PFSK-1 (cell line): Measurements from ENCODE around the gene BORCS8.

ENCODE experiments used
- FOXP2 ChIP-seq: optimal IDR thresholded peaks from 2 replicates; pipeline ENCODE3; 2011; ENCODE audit warnings: borderline replicate concordance, control low read depth, inconsistent platforms; ENCODE audit not compliant: insufficient read depth; ENCODE audit errors: extremely low read length, extremely low read depth
- POLR2AphosphoS5 ChIP-seq: IDR thresholded peaks from 2 replicates; pipeline ENCODE4 v1.6.1; 2012; ENCODE audit warnings: low read depth, mild to moderate bottlenecking, control low read depth, low read length, moderate library complexity
- SIN3A ChIP-seq: IDR thresholded peaks from 2 replicates; pipeline ENCODE4 v1.6.1; 2012; ENCODE audit warnings: mild to moderate bottlenecking, low read length, moderate library complexity, borderline replicate concordance; ENCODE audit not compliant: insufficient read depth
- TAF1 ChIP-seq: IDR thresholded peaks from 2 replicates; pipeline ENCODE4 v1.6.1; 2012; ENCODE audit warnings: low read length, control low read depth, borderline replicate concordance; ENCODE audit not compliant: insufficient read depth
- TF ChIP-seq, protein P1 (sequence below), 2 experiments: IDR thresholded peaks; 2 replicates each; pipeline versions ENCODE4 v1.6.1 to v1.8.0; 2011 to 2012; ENCODE audit warnings: low read depth in 2 of 2, low read length in 2 of 2, control low read depth in 1 of 2, inconsistent platforms in 1 of 2, mild to moderate bottlenecking in 1 of 2, moderate library complexity in 1 of 2; ENCODE audit not compliant: insufficient read depth in 1 of 2

BORCS8 gene

DNA sequence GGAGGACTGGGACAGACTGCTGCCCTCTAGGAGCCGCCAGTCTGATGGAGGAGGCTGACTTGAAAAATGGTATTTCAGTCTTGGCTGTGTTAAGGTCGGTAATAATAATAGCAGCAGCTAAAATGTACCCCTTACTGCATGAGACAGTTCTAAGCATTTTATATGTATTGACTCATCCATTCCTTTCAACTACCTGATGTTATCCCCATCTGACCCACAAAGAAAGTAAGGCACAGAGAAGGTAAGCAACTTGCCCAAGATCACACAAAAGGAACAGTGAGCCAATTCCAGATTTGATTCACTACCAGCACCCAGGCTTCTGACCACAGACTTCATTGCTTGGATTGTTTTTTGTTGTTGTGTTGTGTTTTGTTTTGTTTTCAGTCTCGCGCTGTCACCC is 23.8 kb upstream of the BORCS8 start:
- TF ChIP-seq SIN3A (no peak), TAF1 (no peak), POLR2AphosphoS5 (no peak)

DNA sequence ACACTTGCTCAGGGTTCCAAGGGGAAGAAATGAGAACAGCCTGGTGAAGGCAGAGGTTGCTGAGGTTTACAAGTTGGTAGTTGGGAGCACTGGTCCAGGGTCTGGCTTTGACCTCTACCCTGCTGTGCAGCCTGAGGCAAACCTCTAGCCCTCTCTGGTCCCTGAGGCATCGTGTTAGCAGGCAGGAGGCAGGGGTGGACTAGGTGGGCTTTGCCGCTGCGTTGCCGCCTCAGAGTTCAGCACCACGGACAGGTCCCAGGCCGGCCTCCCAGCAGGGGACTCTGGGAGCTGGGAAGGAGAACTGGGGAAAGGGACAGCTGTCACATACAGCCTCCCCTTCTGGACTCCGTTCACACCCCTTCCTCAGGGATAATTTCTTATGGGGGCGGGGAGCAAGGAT is 22.9 kb upstream of the BORCS8 start:
- TF ChIP-seq, protein P1, sequence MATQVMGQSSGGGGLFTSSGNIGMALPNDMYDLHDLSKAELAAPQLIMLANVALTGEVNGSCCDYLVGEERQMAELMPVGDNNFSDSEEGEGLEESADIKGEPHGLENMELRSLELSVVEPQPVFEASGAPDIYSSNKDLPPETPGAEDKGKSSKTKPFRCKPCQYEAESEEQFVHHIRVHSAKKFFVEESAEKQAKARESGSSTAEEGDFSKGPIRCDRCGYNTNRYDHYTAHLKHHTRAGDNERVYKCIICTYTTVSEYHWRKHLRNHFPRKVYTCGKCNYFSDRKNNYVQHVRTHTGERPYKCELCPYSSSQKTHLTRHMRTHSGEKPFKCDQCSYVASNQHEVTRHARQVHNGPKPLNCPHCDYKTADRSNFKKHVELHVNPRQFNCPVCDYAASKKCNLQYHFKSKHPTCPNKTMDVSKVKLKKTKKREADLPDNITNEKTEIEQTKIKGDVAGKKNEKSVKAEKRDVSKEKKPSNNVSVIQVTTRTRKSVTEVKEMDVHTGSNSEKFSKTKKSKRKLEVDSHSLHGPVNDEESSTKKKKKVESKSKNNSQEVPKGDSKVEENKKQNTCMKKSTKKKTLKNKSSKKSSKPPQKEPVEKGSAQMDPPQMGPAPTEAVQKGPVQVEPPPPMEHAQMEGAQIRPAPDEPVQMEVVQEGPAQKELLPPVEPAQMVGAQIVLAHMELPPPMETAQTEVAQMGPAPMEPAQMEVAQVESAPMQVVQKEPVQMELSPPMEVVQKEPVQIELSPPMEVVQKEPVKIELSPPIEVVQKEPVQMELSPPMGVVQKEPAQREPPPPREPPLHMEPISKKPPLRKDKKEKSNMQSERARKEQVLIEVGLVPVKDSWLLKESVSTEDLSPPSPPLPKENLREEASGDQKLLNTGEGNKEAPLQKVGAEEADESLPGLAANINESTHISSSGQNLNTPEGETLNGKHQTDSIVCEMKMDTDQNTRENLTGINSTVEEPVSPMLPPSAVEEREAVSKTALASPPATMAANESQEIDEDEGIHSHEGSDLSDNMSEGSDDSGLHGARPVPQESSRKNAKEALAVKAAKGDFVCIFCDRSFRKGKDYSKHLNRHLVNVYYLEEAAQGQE (IDR thresholded peaks at IDR 0.05; ENCODE audit: insufficient read depth in 1 of 2, low read depth in 2 of 2, low read length in 2 of 2): peak; percentile 99
- TF ChIP-seq POLR2AphosphoS5: no peak

DNA sequence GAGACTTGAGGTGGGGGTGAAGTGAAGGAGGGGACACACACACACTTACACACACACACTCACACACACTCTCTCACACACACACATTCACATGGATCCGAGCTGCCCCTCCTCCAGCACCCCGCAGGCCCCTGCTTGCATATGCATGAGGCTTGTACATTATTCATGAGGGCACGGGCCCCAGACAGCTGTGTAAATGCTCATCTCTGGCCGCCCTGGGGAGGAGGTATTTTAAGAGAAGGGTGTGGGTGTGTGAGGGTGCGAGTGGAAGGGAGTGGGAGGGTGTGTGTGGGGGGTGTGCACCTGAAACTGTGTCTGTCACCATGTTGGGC is 22.2 kb upstream of the BORCS8 start:
- TF ChIP-seq POLR2AphosphoS5: no peak
- no peak for TF ChIP-seq TAF1
- TF ChIP-seq SIN3A: no peak
- TF ChIP-seq, protein P1 (IDR thresholded peaks at IDR 0.05; ENCODE audit: insufficient read depth in 1 of 2, low read depth in 2 of 2, low read length in 2 of 2): no peak; a peak in 1 of 4 replicates
- TF ChIP-seq FOXP2: no peak

DNA sequence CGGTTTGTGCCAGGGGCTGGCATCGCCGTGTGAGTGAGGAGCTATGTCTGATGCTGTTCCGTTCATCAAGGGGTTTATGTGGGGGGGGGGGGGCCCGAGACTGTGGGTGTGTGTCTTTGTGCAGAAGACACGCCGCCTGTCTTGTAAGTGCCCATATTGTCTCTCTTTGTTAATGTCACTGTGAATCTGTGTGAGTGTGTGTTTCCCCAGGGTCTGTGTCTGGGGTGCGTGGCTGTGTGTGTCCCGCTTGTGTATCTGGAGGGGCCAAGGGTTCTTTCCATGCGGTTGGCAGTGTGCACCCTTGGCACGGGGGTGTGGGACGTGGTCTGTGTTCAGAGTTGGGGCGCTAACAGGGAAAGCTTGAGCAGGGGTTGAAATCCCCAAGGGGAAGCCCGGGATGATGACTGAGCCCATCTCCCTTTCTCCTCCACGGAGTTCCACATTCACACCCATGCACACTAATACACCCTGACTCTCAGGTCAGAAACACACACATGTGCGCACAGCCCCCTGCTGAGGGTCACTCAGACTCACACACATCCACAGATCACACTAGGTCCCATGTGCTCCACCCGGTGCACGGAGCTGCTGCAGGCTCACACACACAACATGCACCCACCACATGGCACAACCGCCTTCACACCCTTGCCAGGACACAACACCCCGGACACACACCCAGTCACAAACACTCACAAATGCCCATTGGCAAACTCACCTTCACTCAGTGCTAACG is 21.6 kb upstream of the BORCS8 start:
- TF ChIP-seq TAF1 (no peak), POLR2AphosphoS5 (no peak), SIN3A (no peak)
- TF ChIP-seq, protein P1 (IDR thresholded peaks at IDR 0.05; ENCODE audit: insufficient read depth in 1 of 2, low read depth in 2 of 2, low read length in 2 of 2): no peak; a peak in 1 of 4 replicates

DNA sequence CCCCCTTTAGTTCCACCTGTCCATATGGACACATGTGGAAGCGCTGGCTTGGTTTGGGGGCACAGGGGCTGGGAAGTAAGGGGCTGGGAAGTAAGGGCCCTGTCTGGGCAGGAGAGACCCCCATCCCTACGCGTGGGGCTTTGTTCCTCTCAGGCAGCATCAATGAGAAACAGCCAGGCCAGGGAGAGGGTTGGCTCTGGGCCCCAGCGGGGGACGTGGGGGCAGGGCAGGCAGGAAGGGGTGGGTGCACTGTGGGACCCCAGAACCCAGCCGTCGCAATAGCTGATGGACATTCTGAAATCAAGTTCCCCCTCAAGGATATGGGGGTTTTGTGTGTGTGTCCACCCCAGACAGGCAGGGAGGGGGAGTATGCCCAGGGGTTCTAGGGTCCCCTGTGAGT is 21.0 kb upstream of the BORCS8 start:
- TF ChIP-seq POLR2AphosphoS5: no peak
- TF ChIP-seq TAF1: no peak
- TF ChIP-seq FOXP2: no peak
- no peak for TF ChIP-seq SIN3A
- TF ChIP-seq, protein P1 (IDR thresholded peaks at IDR 0.05; ENCODE audit: insufficient read depth in 1 of 2, low read depth in 2 of 2, low read length in 2 of 2): no peak
